Left lung (tissue), 10 donors: Measurements from ENCODE around the gene MKRN2OS. TPM values are rescaled to one million over a fixed set of nuclear protein-coding genes. Genes with fewer than 3 reads are reported as not detected.

ENCODE experiments used
- ATAC-seq: fragments of 200-7000 bp; cut with Tn5 transposase; one replicate; pipeline ENCODE4 v1.9.1; 2020; ENCODE audit warnings: moderate library complexity
- DNase-seq, 4 donors: peaks; one replicate each; pipeline ENCODE4 v3.0.0-alpha.2; 2013 to 2020
- H3K27ac ChIP-seq, 2 donors: fragments of 200-600 bp; sonication (generic) in 1 of 2; one replicate each; pipeline versions ENCODE4 v1.5.0 to v1.8.0; 2020 to 2021
- H3K27me3 ChIP-seq, 2 donors: fragments of 200-600 bp; sonication (generic) in 1 of 2; one replicate each; pipeline versions ENCODE4 v1.5.0 to v1.8.0; 2020 to 2021
- H3K36me3 ChIP-seq, 2 donors: fragments of 200-600 bp; sonication (generic) in 1 of 2; one replicate each; pipeline versions ENCODE4 v1.5.0 to v1.8.0; 2020 to 2021
- H3K4me1 ChIP-seq, 2 donors: fragments of 200-600 bp; one replicate each; pipeline ENCODE4 v1.8.0; 2021
- H3K4me3 ChIP-seq, 2 donors: fragments of 200-600 bp; sonication (generic) in 1 of 2; one replicate each; pipeline versions ENCODE4 v1.5.0 to v1.8.0; 2020 to 2021; ENCODE audit warnings: mild to moderate bottlenecking in 1 of 2
- H3K9me3 ChIP-seq, 2 donors: fragments of 200-600 bp; sonication (generic) in 1 of 2; one replicate each; pipeline versions ENCODE4 v1.5.0 to v1.8.0; 2020 to 2021
- intact Hi-C, 2 donors: fragments of 100-400 bp; cut with DNase I; formaldehyde crosslinking; loops; one replicate each; pipeline versions ENCODE4 v1.11.2 to v1.14.2; 2022
- polyA plus RNA-seq, 6 donors: library from polyadenylated mRNA; unstranded; fragments of 120-200 nt; gene quantifications; one replicate each; pipeline ENCODE4 v1.2.1, GENCODE V29; 2013; ENCODE audit not compliant: insufficient read length in 6 of 6
- total RNA-seq, 2 donors: library from RNA; stranded (reverse); fragmentation: NEBNext Ultra II Directional; extraction: Animal tissue kit (Norgen Biotek cat#: 25700); gene quantifications; one replicate each; pipeline ENCODE4 v1.2.1, GENCODE V29; 2021
- TF ChIP-seq, protein P1 (sequence below), 2 donors: fragments of 200-600 bp; sonication (generic) in 1 of 2; IDR thresholded peaks; one replicate each; pipeline versions ENCODE4 v1.5.0 to v1.8.0; 2021; ENCODE audit warnings: antibody characterized with exemption in 2 of 2
- donor health status: DM: no; HTN: yes; CAD: no.
- donor health status: DM: no; HTN: no; CAD: no.

Gene MKRN2OS
- total and polyA plus RNA-seq, 8 donors = 0.52 to 2.1 (median 1.3) TPM

DNA sequence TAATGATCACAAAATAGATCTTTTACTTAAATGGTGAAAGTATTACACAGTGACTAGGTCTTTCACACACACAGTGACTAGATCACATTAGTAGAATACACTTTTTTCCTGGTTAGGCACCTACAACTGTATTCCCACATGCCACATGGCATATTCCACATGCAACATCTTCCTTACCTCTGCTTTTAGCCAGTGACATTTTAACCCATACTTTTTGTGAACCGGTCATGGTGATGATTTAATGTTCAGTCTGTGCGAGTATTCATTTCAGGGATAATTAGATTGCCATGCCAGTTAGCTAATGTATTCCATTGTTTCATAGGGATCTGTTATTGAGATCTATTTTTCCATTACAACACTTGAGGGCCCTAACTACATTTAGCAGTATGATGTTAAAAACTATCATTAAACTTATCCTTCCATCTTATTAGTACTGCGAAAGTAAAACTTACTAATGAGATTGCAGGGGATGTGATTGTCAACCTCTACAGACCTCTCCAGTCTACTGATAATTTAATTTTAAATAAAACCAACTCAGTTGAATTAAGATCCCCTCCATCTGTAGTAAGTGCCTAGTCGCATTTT, 32.7 kb downstream of the MKRN2OS start:
- no peaks in the 10 kb centered on the region for H3K4me1 ChIP-seq
- TF ChIP-seq, protein P1, sequence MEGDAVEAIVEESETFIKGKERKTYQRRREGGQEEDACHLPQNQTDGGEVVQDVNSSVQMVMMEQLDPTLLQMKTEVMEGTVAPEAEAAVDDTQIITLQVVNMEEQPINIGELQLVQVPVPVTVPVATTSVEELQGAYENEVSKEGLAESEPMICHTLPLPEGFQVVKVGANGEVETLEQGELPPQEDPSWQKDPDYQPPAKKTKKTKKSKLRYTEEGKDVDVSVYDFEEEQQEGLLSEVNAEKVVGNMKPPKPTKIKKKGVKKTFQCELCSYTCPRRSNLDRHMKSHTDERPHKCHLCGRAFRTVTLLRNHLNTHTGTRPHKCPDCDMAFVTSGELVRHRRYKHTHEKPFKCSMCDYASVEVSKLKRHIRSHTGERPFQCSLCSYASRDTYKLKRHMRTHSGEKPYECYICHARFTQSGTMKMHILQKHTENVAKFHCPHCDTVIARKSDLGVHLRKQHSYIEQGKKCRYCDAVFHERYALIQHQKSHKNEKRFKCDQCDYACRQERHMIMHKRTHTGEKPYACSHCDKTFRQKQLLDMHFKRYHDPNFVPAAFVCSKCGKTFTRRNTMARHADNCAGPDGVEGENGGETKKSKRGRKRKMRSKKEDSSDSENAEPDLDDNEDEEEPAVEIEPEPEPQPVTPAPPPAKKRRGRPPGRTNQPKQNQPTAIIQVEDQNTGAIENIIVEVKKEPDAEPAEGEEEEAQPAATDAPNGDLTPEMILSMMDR (IDR thresholded peaks at IDR 0.05) = no peak
- peaks cover 0 to 11% of the 10 kb centered on the region in 2 donors for H3K36me3 ChIP-seq
- H3K27me3 ChIP-seq = no peaks in the 10 kb centered on the region
- no peak for DNase-seq
- H3K27ac ChIP-seq = no peak overlapping the region
- no peaks in the 10 kb centered on the region for H3K9me3 ChIP-seq
- intact Hi-C loops = no loop called here
- no peak for ATAC-seq
- no peak overlapping the region for H3K4me3 ChIP-seq

DNA sequence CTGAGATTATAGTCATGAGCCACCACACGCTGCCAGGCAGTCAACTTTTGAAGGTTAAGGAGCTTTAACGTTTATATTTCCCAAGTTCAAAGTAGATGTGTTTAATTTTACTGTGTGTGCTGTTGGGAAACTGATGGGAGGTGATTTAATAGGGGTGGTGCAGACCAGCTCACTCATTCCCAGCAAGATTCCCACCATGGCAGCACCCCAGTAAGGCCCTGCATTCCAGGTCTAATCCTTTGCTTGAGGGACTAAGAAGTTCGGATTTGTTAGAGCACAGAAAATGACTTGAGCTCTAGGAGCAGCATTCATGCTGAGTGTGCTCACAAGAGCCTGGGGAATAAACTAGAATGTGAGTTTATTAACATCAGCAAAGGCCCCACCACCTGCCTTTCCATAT, 35.8 kb downstream of the MKRN2OS start:
- no peaks in the 10 kb centered on the region for H3K4me1 ChIP-seq
- no peaks in the 10 kb centered on the region for H3K9me3 ChIP-seq
- no peak for DNase-seq
- intact Hi-C loops = no loop called here
- peaks cover 0 to 27% of the 10 kb centered on the region in 2 donors for H3K36me3 ChIP-seq
- H3K4me3 ChIP-seq = no peak overlapping the region
- TF ChIP-seq, protein P1 (IDR thresholded peaks at IDR 0.05) = no peak
- H3K27ac ChIP-seq = no peak overlapping the region
- no peak for ATAC-seq
- no peaks in the 10 kb centered on the region for H3K27me3 ChIP-seq

DNA sequence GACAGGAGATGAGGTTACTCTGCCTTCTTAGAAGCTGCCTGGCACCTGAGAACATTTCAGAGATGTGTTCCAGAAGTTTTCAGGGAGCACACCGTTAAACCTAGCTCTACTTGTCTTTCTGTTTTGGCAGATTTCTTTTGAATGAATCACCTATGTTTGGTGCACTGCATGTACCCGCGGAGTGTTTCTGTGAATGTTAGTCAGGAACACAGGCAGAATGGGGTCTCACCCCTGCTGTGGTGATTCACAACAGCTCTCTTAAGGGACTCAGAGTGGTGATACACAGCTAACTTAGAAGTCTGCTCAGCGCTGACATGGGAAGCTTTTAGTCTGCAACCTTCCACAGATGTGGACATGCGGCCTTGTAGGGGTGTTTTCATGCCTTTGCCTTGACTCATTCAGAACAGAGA, 37.0 kb downstream of the MKRN2OS start:
- TF ChIP-seq, protein P1 (IDR thresholded peaks at IDR 0.05) = no peak
- intact Hi-C loops = no loop called here
- peaks cover 0 to 4% of the 10 kb centered on the region in 2 donors for H3K4me1 ChIP-seq
- peaks cover 0 to 39% of the 10 kb centered on the region in 2 donors for H3K36me3 ChIP-seq
- no peaks in the 10 kb centered on the region for H3K27me3 ChIP-seq
- H3K4me3 ChIP-seq = no peak overlapping the region
- DNase-seq = no peak
- H3K27ac ChIP-seq = no peak overlapping the region
- H3K9me3 ChIP-seq = no peaks in the 10 kb centered on the region
- ATAC-seq = peak; percentile 79

DNA sequence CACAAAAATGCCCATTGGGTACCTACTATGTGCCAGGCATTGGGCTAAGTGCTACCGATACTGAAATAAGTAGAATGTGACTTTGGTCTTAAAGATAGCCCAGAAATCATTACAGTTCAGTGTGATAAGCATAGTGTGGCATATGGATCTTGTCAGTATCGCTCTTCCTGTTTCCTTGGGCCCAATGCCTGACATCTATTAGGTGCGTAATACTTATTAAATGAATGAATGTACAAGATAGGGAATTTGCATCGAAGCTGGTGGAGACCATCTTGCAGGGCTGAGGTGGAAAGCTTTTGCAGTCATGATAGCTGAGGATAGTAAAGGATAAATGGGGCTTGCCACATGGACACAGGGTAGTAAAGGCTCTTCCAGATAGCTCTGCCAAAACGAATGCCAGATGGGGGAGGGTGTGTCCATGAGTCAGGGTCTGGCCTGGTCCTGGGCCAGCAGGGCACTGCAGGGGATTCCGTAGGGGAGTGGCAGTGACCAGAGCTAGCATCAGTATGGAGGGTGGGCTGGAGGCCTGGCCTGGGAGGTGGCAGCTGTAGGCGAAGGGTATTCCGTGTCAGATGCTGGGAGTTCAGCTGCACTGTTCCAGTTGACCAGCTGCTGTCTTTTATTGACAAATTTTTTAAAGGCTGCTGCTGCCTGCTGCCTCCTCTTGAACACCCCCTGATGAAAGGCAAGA, 37.6 kb downstream of the MKRN2OS start:
- TF ChIP-seq, protein P1 (IDR thresholded peaks at IDR 0.05) = no peak
- DNase-seq (peak in 2 of 4 donors; percentile 63 to 68), ATAC-seq (peak; percentile 43)
- H3K27me3 ChIP-seq = no peaks in the 10 kb centered on the region
- peaks cover 0 to 42% of the 10 kb centered on the region in 2 donors for H3K36me3 ChIP-seq
- no peaks in the 10 kb centered on the region for H3K9me3 ChIP-seq
- intact Hi-C loops = no loop called here
- H3K4me3 ChIP-seq = no peak overlapping the region
- H3K4me1 ChIP-seq = peaks cover 0 to 4% of the 10 kb centered on the region in 2 donors
- no peak overlapping the region for H3K27ac ChIP-seq

DNA sequence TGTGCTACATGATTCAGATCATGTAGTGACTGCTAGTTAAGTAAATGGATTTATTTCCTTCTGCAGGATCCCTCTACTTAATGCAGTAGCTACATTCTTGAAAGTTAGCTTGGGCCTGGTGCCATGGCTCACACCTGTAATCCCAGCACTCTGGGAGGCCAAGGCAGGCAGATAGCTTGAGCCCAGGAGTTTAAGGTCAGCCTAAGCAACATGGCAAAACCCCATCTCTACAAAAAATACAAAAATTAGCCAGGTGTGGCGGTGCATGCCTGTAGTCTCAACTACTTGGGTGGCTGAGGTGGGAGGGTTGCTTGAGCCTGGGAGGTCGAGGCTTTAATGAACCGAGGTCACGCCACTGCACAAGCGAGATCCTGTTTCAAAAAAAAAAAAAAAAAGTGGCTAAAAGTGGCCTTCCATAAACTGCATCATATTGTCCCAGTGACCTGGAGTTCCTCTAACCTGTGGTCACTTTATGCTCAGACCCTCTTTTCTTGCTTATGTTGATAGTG, 39.0 kb downstream of the MKRN2OS start:
- peaks cover 0 to 4% of the 10 kb centered on the region in 2 donors for H3K4me1 ChIP-seq
- no peaks in the 10 kb centered on the region for H3K9me3 ChIP-seq
- H3K27me3 ChIP-seq = no peaks in the 10 kb centered on the region
- H3K27ac ChIP-seq = no peak overlapping the region
- intact Hi-C loops = no loop called here
- ATAC-seq (no peak), DNase-seq (no peak)
- peaks cover 0 to 42% of the 10 kb centered on the region in 2 donors for H3K36me3 ChIP-seq
- TF ChIP-seq, protein P1 (IDR thresholded peaks at IDR 0.05) = no peak
- no peak overlapping the region for H3K4me3 ChIP-seq
